BJ (cell line): ENCODE data around the gene ACTR3C. TPM values are rescaled to one million over a fixed set of nuclear protein-coding genes. Genes with fewer than 3 reads are reported as not detected.

ENCODE experiments used
- CTCF ChIA-PET: fragments of 350-600 bp; formaldehyde crosslinking; extraction: SDS; loops from one replicate; lab custom pipeline; 2021; ENCODE audit warnings: antibody characterized with exemption, inconsistent platforms; lab: Yijun Ruan, JAX
- POLR2A ChIA-PET: fragments of 300-600 bp; sonication (Branson Sonifier 250); formaldehyde crosslinking; extraction: SDS; loops from one replicate; lab custom pipeline; 2021; ENCODE audit warnings: antibody characterized with exemption; lab: Charles Lee
- DNase-seq: peaks from one replicate; pipeline ENCODE4 v3.0.0-alpha.2; 2011; ENCODE audit warnings: low read depth
- H3K27me3 ChIP-seq: 2 replicates; pipeline ENCODE4 v1.6.0; 2011; ENCODE audit warnings: low read length; ENCODE audit not compliant: control insufficient read depth, insufficient read depth
- H3K36me3 ChIP-seq: 2 replicates; pipeline ENCODE4 v1.5.1; 2011; ENCODE audit warnings: low read length; ENCODE audit not compliant: control insufficient read depth, insufficient read depth
- H3K4me3 ChIP-seq: 2 replicates; pipeline ENCODE4 v1.5.1; 2011; ENCODE audit warnings: low read depth, mild to moderate bottlenecking, control low read depth, low read length
- polyA plus RNA-seq: library from polyadenylated mRNA; depleted of rRNA; stranded (reverse); fragments of >200 nt; gene quantifications from 2 replicates; pipeline ENCODE4 v1.2.3, GENCODE V29; 2011
- TF ChIP-seq, protein P1 (sequence below): IDR thresholded peaks from 2 replicates; pipeline ENCODE4 v1.5.1; 2011; ENCODE audit warnings: low read depth, mild to moderate bottlenecking, control low read depth, inconsistent platforms, low read length, moderate library complexity; ENCODE audit not compliant: insufficient read depth

The ACTR3C gene
- polyA plus RNA-seq, 1 experiment: 0.60 TPM

DNA sequence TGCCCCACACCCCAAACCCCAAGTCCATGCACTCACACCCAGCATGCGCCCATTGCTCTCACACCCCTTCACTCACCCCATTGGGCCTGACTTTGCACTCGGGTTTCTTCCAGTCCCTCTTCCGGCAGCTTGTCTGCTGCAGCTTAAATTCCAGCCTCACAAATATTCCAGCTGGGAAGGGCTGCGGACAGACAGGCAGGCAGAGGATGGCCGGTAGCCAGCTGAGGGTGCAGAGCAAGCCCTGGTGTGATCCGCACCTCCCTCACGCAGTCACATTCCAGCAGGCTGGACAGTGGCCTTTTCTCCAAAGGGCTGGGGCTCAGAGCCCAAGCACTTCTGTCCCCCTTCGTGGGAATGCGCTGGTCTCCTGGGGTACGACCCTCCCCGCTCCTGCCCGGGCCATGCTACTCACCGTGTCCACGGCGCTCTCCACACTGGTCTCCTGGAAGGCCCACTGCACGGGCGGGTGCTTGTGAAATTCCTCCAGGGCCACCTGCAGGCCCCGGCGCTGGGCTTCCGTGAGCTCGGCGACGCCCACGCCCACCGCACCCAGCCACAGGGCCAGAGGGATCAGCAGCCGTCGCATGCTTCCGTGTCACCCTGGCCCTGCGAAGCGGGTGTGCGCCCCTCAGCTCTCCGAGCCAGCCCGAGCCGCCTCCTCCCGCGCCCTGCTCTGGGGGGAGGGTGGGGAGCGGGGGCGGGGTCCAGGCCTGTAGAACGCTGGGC is 16.8 kb upstream of the ACTR3C start:
- CTCF ChIA-PET: interaction anchor here (1.1 to 1.9 kb wide), 2 partner anchors 16 to 82 kb away, joined by 3 to 5 read pairs; no protein-coding TSS in a partner anchor
- TF ChIP-seq, protein P1, sequence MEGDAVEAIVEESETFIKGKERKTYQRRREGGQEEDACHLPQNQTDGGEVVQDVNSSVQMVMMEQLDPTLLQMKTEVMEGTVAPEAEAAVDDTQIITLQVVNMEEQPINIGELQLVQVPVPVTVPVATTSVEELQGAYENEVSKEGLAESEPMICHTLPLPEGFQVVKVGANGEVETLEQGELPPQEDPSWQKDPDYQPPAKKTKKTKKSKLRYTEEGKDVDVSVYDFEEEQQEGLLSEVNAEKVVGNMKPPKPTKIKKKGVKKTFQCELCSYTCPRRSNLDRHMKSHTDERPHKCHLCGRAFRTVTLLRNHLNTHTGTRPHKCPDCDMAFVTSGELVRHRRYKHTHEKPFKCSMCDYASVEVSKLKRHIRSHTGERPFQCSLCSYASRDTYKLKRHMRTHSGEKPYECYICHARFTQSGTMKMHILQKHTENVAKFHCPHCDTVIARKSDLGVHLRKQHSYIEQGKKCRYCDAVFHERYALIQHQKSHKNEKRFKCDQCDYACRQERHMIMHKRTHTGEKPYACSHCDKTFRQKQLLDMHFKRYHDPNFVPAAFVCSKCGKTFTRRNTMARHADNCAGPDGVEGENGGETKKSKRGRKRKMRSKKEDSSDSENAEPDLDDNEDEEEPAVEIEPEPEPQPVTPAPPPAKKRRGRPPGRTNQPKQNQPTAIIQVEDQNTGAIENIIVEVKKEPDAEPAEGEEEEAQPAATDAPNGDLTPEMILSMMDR: no peak
- Histone ChIP-seq H3K36me3 (no peaks in the 10 kb centered on the region), H3K27me3 (peaks cover 20% of the 10 kb centered on the region), H3K4me3 (peak overlapping the region; percentile 17; the same call in 1 of the 2 replicates)
- POLR2A ChIA-PET: interaction anchor here (0.6 to 0.7 kb wide), 2 partner anchors 15 to 27 kb away, joined by 5 to 10 read pairs; no protein-coding TSS in a partner anchor
- DNase-seq: no peak

DNA sequence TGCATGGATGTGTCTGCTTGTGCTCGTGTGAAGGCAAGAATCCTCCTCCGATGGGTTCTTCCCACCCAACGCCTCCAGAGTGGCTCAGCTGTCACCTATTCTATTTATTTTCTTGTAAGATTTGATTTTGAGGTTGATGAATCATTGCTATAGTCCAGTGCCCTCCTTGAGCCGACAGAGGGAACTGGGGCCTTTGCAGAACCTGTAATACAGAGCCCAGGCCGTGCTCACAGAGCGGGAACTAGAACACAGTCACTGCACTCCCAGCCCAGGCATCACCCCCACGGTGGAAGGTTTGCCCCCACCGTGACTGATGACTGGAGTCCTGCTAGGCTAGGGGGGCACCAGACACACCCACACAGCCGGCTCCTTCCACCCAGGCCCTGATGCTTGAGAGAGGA is 16.1 kb upstream of the ACTR3C start:
- TF ChIP-seq, protein P1: no peak
- CTCF ChIA-PET: interaction anchor here (1.1 to 1.9 kb wide), 2 partner anchors 17 to 82 kb away, joined by 3 to 5 read pairs; no protein-coding TSS in a partner anchor
- DNase-seq: no peak
- Histone ChIP-seq H3K27me3 (peaks cover 20% of the 10 kb centered on the region), H3K36me3 (no peaks in the 10 kb centered on the region), H3K4me3 (no peak overlapping the region)
- POLR2A ChIA-PET: interaction anchor here (0.6 kb wide), 1 partner anchor 27 kb away, joined by 10 read pairs; no protein-coding TSS in a partner anchor

DNA sequence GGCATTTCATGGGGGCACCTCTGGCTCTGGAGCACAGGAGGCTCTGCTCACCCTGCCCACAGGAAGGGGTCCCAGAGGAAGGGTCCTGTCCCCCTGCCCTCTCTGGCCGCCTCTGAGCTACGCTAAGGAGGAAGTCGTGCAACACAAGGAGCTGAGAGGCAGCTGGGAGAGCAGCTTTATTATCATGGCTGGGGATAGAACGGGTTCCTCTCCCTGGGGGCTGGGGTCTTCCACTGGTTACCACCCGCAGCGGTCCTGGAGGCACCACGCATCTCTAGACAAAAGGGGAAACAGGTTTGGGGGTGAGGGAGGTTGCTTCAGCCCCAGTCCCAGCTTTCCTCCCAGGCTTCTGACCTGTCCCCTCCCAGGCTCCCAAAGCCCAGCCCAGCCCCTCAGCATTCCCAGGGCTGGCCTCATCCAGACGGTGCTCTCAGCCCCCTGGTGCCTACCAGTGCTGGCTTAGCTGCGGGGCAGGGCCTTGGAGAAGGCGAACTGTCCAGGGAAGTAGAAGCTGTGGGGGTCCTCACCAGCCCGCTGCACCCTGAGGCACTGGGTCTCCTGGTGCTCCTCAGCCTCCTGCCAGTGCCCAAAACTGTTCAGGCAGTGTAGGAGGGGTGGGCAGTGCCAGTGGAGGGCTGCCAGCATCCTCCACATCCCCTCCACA is 15.0 kb upstream of the ACTR3C start:
- ChIA-PET CTCF (interaction anchor here (0.6 to 1.0 kb wide), 2 partner anchors 17 to 721 kb away, joined by 3 to 5 read pairs; no protein-coding TSS in a partner anchor), POLR2A (no interaction called here)
- peaks cover 20% of the 10 kb centered on the region for H3K27me3 ChIP-seq
- DNase-seq: no peak
- no peaks in the 10 kb centered on the region for H3K36me3 ChIP-seq
- TF ChIP-seq, protein P1: no peak
- H3K4me3 ChIP-seq: no peak overlapping the region

DNA sequence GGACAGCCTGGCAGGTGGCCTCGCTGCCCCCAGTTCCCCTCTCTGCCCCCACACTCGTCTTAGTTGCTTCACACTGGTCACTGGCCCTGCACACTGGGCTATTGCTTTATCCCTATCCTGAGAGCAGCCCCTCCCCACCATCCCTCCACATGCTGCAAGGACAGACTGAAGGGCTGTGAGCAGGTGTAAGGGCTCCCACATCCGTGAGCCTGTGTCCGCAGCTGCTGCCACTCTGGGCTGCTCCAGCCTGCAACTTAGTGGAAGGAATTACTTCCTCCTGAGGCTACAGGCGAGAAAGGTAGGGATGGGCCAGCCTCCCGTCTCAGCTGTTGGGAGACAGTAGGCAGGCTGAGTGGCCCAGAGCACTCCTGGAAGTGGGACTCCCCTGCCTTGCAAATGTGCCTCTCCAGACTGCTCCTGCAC is 14.3 kb upstream of the ACTR3C start:
- ChIA-PET POLR2A (no interaction called here), CTCF (interaction anchor here (0.6 to 1.0 kb wide), 2 partner anchors 18 to 721 kb away, joined by 3 to 5 read pairs; no protein-coding TSS in a partner anchor)
- Histone ChIP-seq H3K4me3 (no peak overlapping the region), H3K36me3 (no peaks in the 10 kb centered on the region), H3K27me3 (peaks cover 17% of the 10 kb centered on the region)
- DNase-seq: no peak
- TF ChIP-seq, protein P1: no peak

DNA sequence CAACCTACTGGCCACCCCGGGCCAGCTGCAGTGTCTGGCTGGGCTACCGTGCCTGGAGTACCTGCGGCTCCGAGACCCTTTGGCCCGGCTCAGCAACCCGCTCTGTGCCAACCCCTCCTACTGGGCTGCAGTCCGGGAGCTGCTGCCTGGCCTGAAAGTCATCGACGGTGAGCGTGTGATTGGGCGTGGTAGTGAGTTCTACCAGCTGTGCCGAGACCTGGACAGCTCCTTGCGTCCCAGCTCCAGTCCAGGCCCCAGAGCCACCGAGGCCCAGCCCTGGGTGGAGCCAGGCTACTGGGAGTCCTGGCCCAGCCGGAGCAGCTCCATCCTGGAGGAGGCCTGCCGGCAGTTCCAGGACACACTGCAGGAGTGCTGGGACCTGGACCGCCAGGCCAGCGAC is 13.8 kb upstream of the ACTR3C start:
- CTCF ChIA-PET: no interaction called here
- TF ChIP-seq, protein P1: no peak
- H3K36me3 ChIP-seq: no peaks in the 10 kb centered on the region
- POLR2A ChIA-PET: no interaction called here
- H3K27me3 ChIP-seq: peaks cover 14% of the 10 kb centered on the region
- DNase-seq: no peak
- no peak overlapping the region for H3K4me3 ChIP-seq
